NT2/D1 (cell line): ENCODE measurements around the gene SMPD3.

ENCODE experiments used
- DNase-seq: peaks from one replicate; pipeline ENCODE4 v3.0.0-alpha.2; 2011; ENCODE audit warnings: low read depth, low spot score
- H3K27me3 ChIP-seq: 2 replicates; pipeline ENCODE4 v1.6.0; 2011; ENCODE audit warnings: mild to moderate bottlenecking; ENCODE audit not compliant: insufficient read length, insufficient read depth
- H3K36me3 ChIP-seq: 2 replicates; pipeline ENCODE4 v1.6.1; 2011; ENCODE audit warnings: mild to moderate bottlenecking, low read length, mixed read lengths; ENCODE audit not compliant: insufficient read depth, insufficient read length
- H3K4me1 ChIP-seq: 2 replicates; pipeline ENCODE4 v1.5.1; 2011; ENCODE audit not compliant: insufficient read depth, insufficient read length
- H3K4me3 ChIP-seq: 2 replicates; pipeline ENCODE4 v1.5.1; 2011; ENCODE audit warnings: low read depth; ENCODE audit not compliant: insufficient read length
- H3K9ac ChIP-seq: 2 replicates; pipeline ENCODE4 v1.6.0; 2011; ENCODE audit warnings: low read depth; ENCODE audit not compliant: insufficient read length
- H3K9me3 ChIP-seq: 2 replicates; pipeline ENCODE4 v1.5.1; 2011; ENCODE audit warnings: mild to moderate bottlenecking, low read length; ENCODE audit not compliant: insufficient read depth
- SUZ12 ChIP-seq: IDR thresholded peaks from 2 replicates; pipeline ENCODE4 v1.6.1; 2011; ENCODE audit not compliant: insufficient read length, insufficient read depth; ENCODE audit errors: extremely low read depth
- YY1 ChIP-seq: IDR thresholded peaks from 2 replicates; pipeline ENCODE4 v1.6.1; 2011; ENCODE audit not compliant: insufficient read length, insufficient read depth
- ZNF274 ChIP-seq: IDR thresholded peaks from 2 replicates; pipeline ENCODE4 v1.6.1; 2011; ENCODE audit warnings: mild to moderate bottlenecking, low read depth, low read length

SMPD3 gene

GRCh38 chr16:68380676-68381362, 67.5 kb downstream of the SMPD3 start:
- H3K9ac ChIP-seq = no peak overlapping the region
- TF ChIP-seq ZNF274 = no peak
- no peak for TF ChIP-seq YY1
- no peak for TF ChIP-seq SUZ12
- H3K27me3 ChIP-seq = no peaks in the 10 kb centered on the region
- H3K4me1 ChIP-seq = peaks cover 29% of the 10 kb centered on the region
- no peak overlapping the region for H3K4me3 ChIP-seq
- H3K36me3 ChIP-seq = no peaks in the 10 kb centered on the region
- DNase-seq = no peak
- no peaks in the 10 kb centered on the region for H3K9me3 ChIP-seq

GRCh38 chr16:68380348-68380670, 68.0 kb downstream of the SMPD3 start:
- no peaks in the 10 kb centered on the region for H3K36me3 ChIP-seq
- no peaks in the 10 kb centered on the region for H3K9me3 ChIP-seq
- DNase-seq = no peak
- peaks cover 27% of the 10 kb centered on the region for H3K4me1 ChIP-seq
- H3K27me3 ChIP-seq = no peaks in the 10 kb centered on the region
- H3K9ac ChIP-seq = no peak overlapping the region
- no peak for TF ChIP-seq SUZ12
- TF ChIP-seq YY1 = no peak
- TF ChIP-seq ZNF274 = no peak
- no peak overlapping the region for H3K4me3 ChIP-seq

DNA sequence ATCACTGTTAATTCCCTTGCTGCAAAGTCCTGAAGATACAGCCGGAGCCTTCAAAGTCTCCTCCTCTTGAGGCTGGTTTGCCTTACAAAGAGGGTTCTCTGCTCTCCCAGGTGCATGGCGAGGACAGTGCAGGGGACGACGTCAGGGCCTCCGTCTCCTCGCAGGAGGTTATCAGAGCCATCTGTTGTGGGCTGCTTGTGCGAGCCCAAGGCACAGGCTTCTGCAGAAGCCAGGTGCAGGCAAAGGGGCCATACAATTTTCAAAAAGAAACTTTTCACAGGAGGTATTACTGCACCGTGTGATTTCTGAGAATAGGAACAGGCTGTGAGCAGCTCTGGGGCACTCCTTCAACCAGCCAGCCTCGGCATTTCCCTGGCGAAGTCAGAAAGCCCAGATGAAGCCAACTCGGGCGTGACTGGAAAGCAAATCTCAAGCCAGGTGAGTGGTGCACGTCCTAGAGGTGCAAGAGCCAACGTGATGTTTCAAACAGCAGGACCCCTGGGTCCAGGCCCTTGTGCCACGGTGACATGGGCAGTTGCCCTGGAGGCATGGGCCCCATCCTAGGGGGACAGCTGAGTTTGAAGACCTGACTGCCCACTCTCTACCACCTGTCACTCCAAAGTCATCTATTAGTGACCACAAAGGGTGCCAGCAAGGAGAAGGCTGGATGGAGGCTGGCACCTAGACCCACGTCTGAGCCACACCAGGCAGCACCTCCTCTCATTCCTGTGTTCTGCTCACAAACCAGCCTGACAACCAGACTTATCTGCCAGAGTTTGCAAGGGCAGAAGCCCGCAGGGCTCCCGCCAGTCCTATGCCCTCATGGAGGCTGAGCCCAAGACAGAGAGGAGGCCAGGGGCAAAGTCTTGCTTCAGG, 68.6 kb downstream of the SMPD3 start:
- no peak for DNase-seq
- TF ChIP-seq YY1 = no peak
- no peak for TF ChIP-seq ZNF274
- no peak for TF ChIP-seq SUZ12
- no peaks in the 10 kb centered on the region for H3K36me3 ChIP-seq

GRCh38 chr16:68378436-68379415, 69.6 kb downstream of the SMPD3 start:
- Histone ChIP-seq H3K27me3 (no peaks in the 10 kb centered on the region), H3K4me1 (peaks cover 25% of the 10 kb centered on the region), H3K9ac (no peak overlapping the region), H3K36me3 (no peaks in the 10 kb centered on the region), H3K4me3 (no peak overlapping the region), H3K9me3 (no peaks in the 10 kb centered on the region)
- TF ChIP-seq YY1 = no peak
- TF ChIP-seq SUZ12 = no peak
- TF ChIP-seq ZNF274 = no peak
- DNase-seq = no peak

More for the DNA sequence above, 68.6 kb downstream of the SMPD3 start:
- Histone ChIP-seq H3K4me3 (no peak overlapping the region), H3K9ac (no peak overlapping the region), H3K27me3 (no peaks in the 10 kb centered on the region), H3K4me1 (peaks cover 28% of the 10 kb centered on the region), H3K9me3 (no peaks in the 10 kb centered on the region)

- peaks cover 17% of the 10 kb centered on the region for H3K4me1 ChIP-seq
- no peaks in the 10 kb centered on the region for H3K27me3 ChIP-seq
- no peaks in the 10 kb centered on the region for H3K9me3 ChIP-seq
- TF ChIP-seq SUZ12 = no peak
- no peak for TF ChIP-seq ZNF274
- TF ChIP-seq YY1 = no peak
- H3K9ac ChIP-seq = no peak overlapping the region
- H3K4me3 ChIP-seq = no peak overlapping the region
- no peaks in the 10 kb centered on the region for H3K36me3 ChIP-seq
- DNase-seq = no peak
These were observed 70.5 kb downstream of the SMPD3 start for GRCh38 chr16:68377667-68378393.

DNA sequence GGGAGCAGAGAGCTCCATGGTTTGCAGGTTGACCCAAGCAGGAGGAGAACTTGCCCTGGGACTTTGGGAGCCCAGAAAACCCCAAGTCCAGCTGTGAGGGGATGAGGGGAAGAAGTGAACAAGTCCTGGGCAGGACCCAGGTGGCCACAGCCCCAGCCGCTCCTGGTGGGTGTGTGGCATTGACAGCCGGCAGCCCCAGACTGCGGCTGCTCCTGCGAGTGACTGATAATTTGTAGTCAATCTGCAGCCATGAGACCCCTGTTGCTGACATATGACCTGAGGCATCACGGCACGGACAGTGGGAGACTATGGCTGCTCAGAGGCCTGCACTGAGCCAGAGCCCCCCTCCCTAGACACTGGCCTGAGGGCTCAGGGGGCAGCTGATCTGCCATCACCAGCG, 71.1 kb downstream of the SMPD3 start:
- Histone ChIP-seq H3K9me3 (no peaks in the 10 kb centered on the region), H3K4me3 (no peak overlapping the region), H3K9ac (no peak overlapping the region), H3K4me1 (peaks cover 15% of the 10 kb centered on the region), H3K36me3 (no peaks in the 10 kb centered on the region), H3K27me3 (no peaks in the 10 kb centered on the region)
- TF ChIP-seq SUZ12 (no peak), YY1 (no peak)
- DNase-seq = no peak
